ENCODE results near the gene DLGAP5. TPM values are rescaled to one million over a fixed set of nuclear protein-coding genes. Genes with fewer than 3 reads are reported as not detected.

DLGAP5 gene
- total and polyA plus RNA-seq, 2 of the 13 experiments (the other 11 are each of a cell fraction or from before 2014, with no cell fraction given), result 7.7 to 55.8 TPM

DNA sequence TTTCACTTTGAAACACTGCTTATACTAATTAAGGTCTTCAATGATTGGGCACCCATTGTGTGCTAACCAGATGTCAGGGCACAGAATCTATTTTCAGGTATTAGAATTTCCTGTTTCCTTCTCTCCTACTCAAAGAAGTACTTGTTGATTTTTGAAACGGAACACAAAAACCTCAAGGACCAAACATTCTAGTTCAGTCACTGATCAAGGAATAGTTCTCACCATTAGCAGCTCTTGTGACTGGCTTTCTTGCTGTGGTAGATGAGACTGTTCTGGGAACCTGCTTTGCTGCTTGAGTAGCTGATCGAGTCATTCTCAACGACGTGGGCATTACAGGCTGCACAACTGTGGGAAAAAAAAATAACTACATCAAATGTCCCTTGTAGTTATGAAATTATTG lies 11.0 kb downstream of the DLGAP5 start:
- ChIA-PET CTCF (ENCODE audit: low intra/inter-chr PET ratio, low total read pairs) (no interaction called here), POLR2A (no interaction called here)
- Histone ChIP-seq H3K27me3 (ENCODE audit: control insufficient read depth in 1 of 2, insufficient read depth in 2 of 2, low read length in 2 of 2) (no peaks in the 10 kb centered on the region), H3K9me3 (ENCODE audit: low read length) (no peaks in the 10 kb centered on the region), H3K4me2 (ENCODE audit: low read depth, low read length) (no peak overlapping the region), H3K9ac (ENCODE audit: insufficient read depth, low read depth, low read length) (no peak overlapping the region), H3K4me3 (replicated peaks in 1 of 3; ENCODE audit: insufficient read depth in 1 of 3, low read depth in 2 of 3, low read length in 3 of 3) (no peak overlapping the region), H3K27ac (ENCODE audit: extremely low read length, insufficient read depth, low read length) (no peak overlapping the region), H3K36me3 (replicated peaks in 1 of 2; ENCODE audit: control insufficient read depth in 1 of 2, insufficient read depth in 2 of 2, low read length in 2 of 2) (peaks cover 7 to 56% of the 10 kb centered on the region in 2 experiments), H4K20me1 (ENCODE audit: insufficient read depth, low read length) (no peaks in the 10 kb centered on the region; the same call in 1 of the 2 replicates), H3K79me2 (ENCODE audit: insufficient read depth, low read length) (no peaks in the 10 kb centered on the region), H3K4me1 (ENCODE audit: insufficient read depth, low read length) (no peaks in the 10 kb centered on the region), H2AFZ (ENCODE audit: low read length) (no peak overlapping the region)
- BruUV-seq (replicated peaks), result no TSS peak
- no peak for TF ChIP-seq NCOA5 (CRISPR knock-in tag; IDR thresholded peaks at IDR 0.05)
- TF ChIP-seq, protein P1, sequence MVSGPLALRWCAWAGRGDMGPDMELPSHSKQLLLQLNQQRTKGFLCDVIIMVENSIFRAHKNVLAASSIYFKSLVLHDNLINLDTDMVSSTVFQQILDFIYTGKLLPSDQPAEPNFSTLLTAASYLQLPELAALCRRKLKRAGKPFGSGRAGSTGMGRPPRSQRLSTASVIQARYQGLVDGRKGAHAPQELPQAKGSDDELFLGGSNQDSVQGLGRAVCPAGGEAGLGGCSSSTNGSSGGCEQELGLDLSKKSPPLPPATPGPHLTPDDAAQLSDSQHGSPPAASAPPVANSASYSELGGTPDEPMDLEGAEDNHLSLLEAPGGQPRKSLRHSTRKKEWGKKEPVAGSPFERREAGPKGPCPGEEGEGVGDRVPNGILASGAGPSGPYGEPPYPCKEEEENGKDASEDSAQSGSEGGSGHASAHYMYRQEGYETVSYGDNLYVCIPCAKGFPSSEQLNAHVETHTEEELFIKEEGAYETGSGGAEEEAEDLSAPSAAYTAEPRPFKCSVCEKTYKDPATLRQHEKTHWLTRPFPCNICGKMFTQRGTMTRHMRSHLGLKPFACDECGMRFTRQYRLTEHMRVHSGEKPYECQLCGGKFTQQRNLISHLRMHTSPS (CRISPR knock-in tag; IDR thresholded peaks at IDR 0.05; ENCODE audit: low read depth), result no peak
- no peak for TF ChIP-seq PTBP1 (IDR thresholded peaks at IDR 0.05; ENCODE audit: low read depth, low read length, poor library complexity, severe bottlenecking)
- intact Hi-C loops (cut with micrococcal nuclease; ENCODE audit: unreplicated experiment) (no loop called here), in situ Hi-C loops (cut with HindIII; ENCODE audit: extremely low pct_ligation_motif_present, low pct_unique_long_range_greater_than_20kb) (no loop called here)
- WGBS (ENCODE audit: low lambda C conversion rate), result 100% methylated on average over 4 of the region's 4 CpGs
- DNase-seq (ENCODE audit: low spot score) (no peak), ATAC-seq (no peak), FAIRE-seq (no peak)

DNA sequence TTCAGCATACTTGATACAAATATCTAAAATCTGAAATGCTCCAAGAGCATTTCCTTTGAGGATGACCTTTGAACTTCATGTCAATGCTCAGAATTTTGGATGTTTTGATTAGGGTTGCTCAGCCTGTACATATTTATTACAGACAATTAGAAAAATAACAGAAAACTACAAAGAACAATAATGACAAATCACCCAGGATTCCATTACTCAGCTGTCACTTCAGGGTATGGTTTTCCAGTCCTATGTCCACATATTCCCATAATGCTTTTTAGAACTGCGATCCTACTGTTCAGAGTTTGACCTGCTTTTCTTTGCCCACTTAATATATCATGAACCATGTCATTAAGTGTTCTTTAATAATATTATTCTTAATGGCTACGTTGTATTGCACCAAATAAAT lies 11.4 kb downstream of the DLGAP5 start:
- H3K36me3 ChIP-seq (replicated peaks in 1 of 2; ENCODE audit: control insufficient read depth in 1 of 2, insufficient read depth in 2 of 2, low read length in 2 of 2), result peaks cover 7 to 56% of the 10 kb centered on the region in 2 experiments
- TSS peak; percentile 36 for BruUV-seq (replicated peaks)
- H3K27ac ChIP-seq (ENCODE audit: extremely low read length, insufficient read depth, low read length), result no peak overlapping the region
- H2AFZ ChIP-seq (ENCODE audit: low read length), result no peak overlapping the region
- H3K27me3 ChIP-seq (ENCODE audit: control insufficient read depth in 1 of 2, insufficient read depth in 2 of 2, low read length in 2 of 2), result no peaks in the 10 kb centered on the region
- FAIRE-seq, result no peak
- POLR2A ChIA-PET, result no interaction called here
- H3K4me2 ChIP-seq (ENCODE audit: low read depth, low read length), result no peak overlapping the region
- no peaks in the 10 kb centered on the region; the same call in 1 of the 2 replicates for H4K20me1 ChIP-seq (ENCODE audit: insufficient read depth, low read length)
- in situ Hi-C loops (cut with HindIII; ENCODE audit: extremely low pct_ligation_motif_present, low pct_unique_long_range_greater_than_20kb) (no loop called here), intact Hi-C loops (cut with micrococcal nuclease; ENCODE audit: unreplicated experiment) (no loop called here)
- H3K4me1 ChIP-seq (ENCODE audit: insufficient read depth, low read length), result no peaks in the 10 kb centered on the region
- no peak overlapping the region for H3K9ac ChIP-seq (ENCODE audit: insufficient read depth, low read depth, low read length)
- DNase-seq (ENCODE audit: low spot score), result no peak
- CTCF ChIA-PET (ENCODE audit: low intra/inter-chr PET ratio, low total read pairs), result no interaction called here
- H3K79me2 ChIP-seq (ENCODE audit: insufficient read depth, low read length), result no peaks in the 10 kb centered on the region
- ATAC-seq, result no peak
- WGBS (ENCODE audit: low lambda C conversion rate), result 95% methylated on average over 2 of the region's 2 CpGs
- no peaks in the 10 kb centered on the region for H3K9me3 ChIP-seq (ENCODE audit: low read length)
- H3K4me3 ChIP-seq (replicated peaks in 1 of 3; ENCODE audit: insufficient read depth in 1 of 3, low read depth in 2 of 3, low read length in 3 of 3), result no peak overlapping the region
- TF ChIP-seq ZBTB21 (CRISPR knock-in tag; IDR thresholded peaks at IDR 0.05) (no peak), SRF (IDR thresholded peaks at IDR 0.05; ENCODE audit: low read depth, low read length) (no peak), ZNF337 (CRISPR knock-in tag; IDR thresholded peaks at IDR 0.05; ENCODE audit: borderline replicate concordance, low read depth) (no peak), PLRG1 (conservative IDR thresholded peaks at IDR 0.05) (no peak), CC2D1A (CRISPR knock-in tag; IDR thresholded peaks at IDR 0.05) (no peak), CHCHD3 (CRISPR knock-in tag; IDR thresholded peaks at IDR 0.05) (no peak), HNRNPH1 (optimal IDR thresholded peaks at IDR 0.05; ENCODE audit: low read depth, low read length) (no peak)
- TF ChIP-seq, protein P2, sequence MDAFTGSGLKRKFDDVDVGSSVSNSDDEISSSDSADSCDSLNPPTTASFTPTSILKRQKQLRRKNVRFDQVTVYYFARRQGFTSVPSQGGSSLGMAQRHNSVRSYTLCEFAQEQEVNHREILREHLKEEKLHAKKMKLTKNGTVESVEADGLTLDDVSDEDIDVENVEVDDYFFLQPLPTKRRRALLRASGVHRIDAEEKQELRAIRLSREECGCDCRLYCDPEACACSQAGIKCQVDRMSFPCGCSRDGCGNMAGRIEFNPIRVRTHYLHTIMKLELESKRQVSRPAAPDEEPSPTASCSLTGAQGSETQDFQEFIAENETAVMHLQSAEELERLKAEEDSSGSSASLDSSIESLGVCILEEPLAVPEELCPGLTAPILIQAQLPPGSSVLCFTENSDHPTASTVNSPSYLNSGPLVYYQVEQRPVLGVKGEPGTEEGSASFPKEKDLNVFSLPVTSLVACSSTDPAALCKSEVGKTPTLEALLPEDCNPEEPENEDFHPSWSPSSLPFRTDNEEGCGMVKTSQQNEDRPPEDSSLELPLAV (CRISPR knock-in tag; conservative IDR thresholded peaks at IDR 0.05; ENCODE audit: low read depth), result no peak
- TF ChIP-seq, protein P3, sequence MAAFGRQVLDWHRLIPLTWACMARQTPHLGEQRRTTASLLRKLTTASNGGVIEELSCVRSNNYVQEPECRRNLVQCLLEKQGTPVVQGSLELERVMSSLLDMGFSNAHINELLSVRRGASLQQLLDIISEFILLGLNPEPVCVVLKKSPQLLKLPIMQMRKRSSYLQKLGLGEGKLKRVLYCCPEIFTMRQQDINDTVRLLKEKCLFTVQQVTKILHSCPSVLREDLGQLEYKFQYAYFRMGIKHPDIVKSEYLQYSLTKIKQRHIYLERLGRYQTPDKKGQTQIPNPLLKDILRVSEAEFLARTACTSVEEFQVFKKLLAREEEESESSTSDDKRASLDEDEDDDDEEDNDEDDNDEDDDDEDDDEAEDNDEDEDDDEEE (CRISPR knock-in tag; IDR thresholded peaks at IDR 0.05), result no peak
- TF ChIP-seq, protein P4, sequence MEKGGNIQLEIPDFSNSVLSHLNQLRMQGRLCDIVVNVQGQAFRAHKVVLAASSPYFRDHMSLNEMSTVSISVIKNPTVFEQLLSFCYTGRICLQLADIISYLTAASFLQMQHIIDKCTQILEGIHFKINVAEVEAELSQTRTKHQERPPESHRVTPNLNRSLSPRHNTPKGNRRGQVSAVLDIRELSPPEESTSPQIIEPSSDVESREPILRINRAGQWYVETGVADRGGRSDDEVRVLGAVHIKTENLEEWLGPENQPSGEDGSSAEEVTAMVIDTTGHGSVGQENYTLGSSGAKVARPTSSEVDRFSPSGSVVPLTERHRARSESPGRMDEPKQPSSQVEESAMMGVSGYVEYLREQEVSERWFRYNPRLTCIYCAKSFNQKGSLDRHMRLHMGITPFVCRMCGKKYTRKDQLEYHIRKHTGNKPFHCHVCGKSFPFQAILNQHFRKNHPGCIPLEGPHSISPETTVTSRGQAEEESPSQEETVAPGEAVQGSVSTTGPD (CRISPR knock-in tag; IDR thresholded peaks at IDR 0.05), result no peak
